ENCODE data around the gene SART1.

Gene SART1, protein sequence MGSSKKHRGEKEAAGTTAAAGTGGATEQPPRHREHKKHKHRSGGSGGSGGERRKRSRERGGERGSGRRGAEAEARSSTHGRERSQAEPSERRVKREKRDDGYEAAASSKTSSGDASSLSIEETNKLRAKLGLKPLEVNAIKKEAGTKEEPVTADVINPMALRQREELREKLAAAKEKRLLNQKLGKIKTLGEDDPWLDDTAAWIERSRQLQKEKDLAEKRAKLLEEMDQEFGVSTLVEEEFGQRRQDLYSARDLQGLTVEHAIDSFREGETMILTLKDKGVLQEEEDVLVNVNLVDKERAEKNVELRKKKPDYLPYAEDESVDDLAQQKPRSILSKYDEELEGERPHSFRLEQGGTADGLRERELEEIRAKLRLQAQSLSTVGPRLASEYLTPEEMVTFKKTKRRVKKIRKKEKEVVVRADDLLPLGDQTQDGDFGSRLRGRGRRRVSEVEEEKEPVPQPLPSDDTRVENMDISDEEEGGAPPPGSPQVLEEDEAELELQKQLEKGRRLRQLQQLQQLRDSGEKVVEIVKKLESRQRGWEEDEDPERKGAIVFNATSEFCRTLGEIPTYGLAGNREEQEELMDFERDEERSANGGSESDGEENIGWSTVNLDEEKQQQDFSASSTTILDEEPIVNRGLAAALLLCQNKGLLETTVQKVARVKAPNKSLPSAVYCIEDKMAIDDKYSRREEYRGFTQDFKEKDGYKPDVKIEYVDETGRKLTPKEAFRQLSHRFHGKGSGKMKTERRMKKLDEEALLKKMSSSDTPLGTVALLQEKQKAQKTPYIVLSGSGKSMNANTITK

DNA sequence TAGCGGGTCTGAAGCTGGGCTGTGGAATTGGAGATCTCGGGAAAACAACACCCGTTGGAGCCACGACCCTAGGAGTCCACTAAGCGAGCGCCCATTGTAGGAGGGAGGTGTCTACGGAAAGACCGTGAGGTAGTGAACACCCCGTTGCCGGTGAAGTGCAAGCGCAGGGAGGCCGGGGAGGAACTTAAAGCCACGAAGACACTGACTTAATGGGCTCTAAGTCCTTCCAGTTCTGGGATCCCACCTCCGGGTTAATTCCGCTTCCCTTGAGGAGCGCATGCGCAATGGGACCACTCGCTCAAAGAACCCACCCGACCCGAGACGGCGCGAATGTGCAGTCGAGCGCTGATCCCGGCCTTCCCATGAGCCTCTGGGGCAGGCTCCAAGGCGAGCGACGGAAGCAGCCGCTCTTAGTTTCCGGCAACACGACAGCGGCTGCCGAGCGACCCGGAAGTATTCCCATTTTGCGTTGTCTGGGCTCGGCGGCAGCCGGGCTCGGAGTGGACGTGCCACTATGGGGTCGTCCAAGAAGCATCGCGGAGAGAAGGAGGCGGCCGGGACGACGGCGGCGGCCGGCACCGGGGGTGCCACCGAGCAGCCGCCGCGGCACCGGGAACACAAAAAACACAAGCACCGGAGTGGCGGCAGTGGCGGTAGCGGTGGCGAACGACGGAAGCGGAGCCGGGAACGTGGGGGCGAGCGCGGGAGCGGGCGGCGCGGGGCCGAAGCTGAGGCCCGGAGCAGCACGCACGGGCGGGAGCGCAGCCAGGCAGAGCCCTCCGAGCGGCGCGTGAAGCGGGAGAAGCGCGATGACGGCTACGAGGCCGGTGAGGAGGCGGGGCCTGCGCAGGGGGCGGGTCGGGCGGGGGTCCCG, at the start of gene SART1:
Gene SART1 (plus strand): TSS at position 468 of the 874 bp plus-strand sequence. CDS start 47 bp downstream, at position 515.
- peak; percentile 83 to 99 (median 95) for DNase-seq

DNA sequence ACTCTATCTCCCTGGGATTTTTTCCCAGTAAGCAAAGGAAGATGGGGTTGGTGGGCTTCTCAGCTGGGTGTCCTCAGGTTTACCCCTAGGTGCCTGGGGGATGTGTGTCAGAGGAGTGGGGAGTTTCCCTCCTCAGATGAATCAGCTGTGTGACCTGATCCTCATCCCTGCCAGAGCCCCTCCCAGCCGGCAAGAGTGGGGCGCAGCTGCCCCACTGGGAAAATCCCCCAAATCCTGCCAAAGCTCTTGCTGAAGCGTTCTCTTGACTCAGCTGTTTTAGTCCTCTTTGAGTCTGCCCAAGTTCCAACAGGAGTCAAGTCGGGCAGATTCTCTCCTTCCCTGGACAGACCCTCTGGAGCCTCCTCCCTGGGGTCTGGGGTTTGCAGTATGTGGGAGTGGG, 48.7 kb upstream of the SART1 start:
- no peak for DNase-seq

DNA sequence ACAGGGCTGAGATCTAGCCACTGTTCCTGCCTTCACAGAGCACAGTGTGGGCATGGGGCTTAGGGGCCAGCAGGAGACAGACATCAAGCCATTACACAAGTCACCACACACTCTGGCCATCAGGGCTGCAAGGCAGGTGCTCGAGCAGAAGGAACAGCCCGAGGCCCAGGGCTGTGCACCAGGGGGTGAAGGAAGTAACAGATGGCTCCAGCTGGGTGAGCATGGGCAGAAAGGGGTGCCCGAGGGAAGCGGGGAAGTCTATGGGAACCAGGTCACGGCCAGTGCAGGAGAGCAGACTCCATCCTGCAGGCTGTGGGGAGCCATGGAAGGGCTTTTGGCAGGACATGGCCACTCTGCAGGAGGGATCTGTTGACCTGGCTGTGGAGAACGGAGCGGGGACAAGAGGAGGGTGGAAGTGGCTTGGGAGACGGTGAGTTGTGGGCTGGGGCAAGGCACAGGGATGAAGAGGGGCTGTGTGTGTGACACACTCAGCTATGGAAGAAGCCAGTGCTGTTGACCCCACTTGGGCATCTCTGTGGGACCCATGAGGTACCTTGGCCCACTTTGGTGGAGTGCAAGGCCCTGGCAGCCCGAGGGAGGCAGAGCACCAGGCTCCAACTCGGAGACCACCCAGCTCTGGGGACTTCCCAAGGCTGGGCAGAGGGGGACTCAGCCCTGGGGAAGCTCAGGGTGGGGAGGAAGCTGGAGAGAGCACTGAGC, 46.3 kb upstream of the SART1 start:
- no peak for DNase-seq

DNA sequence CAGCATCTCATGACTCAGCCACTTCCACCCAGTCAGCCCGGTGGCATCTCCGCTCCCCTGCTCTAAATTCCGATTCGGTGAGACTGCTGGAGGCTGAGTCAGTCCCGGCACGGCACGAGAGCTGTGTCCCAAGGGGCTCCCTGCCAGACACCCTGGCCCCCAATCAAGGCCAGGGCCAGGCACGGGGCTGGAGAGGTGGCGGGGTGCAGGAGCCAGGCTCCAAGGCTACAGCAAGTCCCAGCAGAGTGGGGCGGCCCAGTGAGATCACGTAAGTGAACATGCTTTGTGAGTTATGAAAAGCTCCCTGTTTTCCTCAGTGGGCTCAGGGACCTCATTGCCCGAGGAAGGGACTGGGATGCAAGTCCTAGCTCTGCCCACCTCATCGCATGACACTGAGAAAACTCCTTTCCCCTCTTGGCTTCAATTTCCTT, 45.7 kb upstream of the SART1 start:
- DNase-seq: peak in 15 of 51 donors; percentile 17 to 78 (median 35)

DNA sequence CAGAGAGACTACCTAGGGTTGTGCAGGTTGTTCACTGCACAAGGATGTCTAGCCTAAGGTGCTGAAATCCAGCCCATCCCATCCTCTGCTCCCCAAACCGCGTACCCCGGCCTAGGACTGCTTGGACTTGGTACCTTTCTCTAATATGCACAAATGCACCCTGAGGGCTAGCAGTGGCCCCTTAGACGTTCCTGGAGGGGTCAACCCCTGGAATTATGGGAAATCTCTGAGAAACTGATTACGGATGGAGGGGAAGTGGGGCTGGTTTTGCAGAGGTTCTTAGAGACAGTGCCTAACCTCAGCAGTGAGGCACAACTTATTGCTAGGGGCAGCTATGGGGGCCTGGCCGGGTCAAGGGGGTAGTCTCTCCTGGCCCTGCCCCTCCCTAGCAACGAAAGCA, 45.1 kb upstream of the SART1 start:
- DNase-seq: no peak

DNA sequence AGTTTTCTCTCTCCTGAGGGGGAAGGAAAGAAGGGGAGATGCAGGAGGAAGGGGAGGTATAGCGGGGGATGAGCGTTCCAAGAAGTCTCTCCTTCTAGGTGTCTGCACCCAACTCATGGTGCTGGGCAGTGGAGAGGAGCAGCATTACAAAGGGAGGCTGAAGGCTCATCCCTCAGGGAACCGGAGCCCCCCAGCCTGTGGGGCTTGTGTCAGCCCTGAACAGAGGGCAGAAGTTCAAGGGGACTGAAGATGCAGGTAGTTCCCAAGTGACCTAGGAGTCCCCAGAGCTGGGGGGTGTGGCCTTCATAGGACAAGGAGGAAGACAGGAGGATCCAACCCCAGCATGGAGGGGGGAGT, 44.5 kb upstream of the SART1 start:
- no peak for DNase-seq

DNA sequence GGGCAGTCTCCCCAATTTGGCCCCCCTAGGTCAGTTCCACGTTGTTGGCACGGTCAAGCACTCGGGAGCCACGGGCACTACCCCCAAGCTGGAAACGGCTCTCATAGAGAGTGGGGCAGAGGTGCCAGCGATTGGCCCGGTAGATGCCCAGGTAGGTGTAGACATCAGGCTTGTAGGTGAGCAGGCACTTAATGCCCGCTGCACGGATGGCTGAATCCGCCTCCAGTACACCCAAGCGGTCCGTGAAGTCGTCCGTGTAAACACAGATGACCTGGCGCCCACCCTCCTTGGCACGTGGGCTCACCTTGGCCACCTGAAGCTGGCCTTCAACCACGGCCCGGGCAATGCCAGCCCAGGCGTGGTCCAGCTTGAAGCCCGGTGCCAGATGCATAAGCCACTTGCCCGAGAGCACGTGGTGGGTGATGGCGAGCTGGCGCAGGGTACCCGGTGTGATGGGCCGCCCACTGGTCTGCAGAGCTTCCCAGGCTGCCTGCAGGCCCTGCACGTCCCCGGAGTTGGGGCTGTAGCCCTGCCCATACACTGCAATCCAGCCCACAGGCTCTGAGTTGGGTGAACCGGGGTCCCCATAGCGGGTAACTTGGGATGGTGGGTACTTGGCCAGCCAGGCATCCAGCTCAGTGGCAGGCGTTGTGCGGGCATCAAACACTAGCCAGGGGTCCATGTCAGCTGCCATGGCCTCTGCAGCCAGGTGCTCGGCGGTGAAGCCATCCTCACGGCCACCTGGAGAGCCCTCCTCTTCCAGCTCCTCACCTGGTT, 43.9 kb upstream of the SART1 start:
- no peak for DNase-seq

DNA sequence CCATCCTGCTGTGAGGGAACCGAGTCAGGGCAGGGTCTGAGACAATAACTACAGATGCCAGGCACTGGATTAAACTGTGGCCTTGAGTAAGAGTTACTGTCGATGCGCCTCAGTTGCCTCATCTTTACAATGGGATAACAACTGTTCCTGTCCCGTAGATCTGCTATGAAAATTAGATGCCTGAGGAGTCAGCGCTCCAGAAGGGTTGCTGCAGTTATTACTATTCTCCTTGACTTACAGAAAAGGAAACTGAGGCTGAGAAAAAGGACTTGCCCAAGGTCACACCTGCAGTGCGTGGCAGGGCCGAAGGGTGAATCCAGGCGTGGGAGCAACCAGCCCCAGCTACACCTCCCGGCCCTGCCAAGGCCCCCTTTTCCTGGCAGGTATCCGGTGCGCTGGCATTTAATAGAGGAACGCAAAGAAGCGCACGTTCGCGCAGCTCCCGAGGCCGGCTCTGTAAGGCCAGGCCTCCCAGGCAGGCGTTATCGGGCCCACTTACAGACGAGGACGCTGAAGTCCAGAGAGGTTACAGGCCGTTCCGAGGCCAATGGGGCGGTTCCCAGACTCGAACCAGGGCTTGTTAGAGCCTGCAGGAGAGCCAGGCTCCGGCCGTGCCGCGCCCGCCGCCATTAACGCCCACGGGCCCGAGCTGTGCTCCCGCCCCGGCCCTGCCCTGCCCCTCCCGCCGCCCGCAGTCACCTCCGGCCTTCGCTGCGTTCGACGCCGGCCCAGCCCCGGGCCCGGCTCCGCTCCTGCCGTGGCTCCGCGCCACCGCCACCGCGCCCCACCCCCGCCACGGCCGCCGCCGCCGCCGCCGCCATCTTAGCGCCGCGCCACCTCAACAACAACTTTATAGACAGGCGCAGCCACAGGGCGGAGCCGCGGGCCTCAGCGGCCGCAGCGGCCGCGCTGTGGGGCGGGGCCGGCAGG, 43.1 kb upstream of the SART1 start, which contains the start of gene C11orf68:
Gene C11orf68 (minus strand): TSS at position 852 of the 930 bp plus-strand sequence. CDS start 31 bp downstream, at position 821.
- peak in 3 of 51 donors; percentile 47 to 56 (median 55) for DNase-seq

DNA sequence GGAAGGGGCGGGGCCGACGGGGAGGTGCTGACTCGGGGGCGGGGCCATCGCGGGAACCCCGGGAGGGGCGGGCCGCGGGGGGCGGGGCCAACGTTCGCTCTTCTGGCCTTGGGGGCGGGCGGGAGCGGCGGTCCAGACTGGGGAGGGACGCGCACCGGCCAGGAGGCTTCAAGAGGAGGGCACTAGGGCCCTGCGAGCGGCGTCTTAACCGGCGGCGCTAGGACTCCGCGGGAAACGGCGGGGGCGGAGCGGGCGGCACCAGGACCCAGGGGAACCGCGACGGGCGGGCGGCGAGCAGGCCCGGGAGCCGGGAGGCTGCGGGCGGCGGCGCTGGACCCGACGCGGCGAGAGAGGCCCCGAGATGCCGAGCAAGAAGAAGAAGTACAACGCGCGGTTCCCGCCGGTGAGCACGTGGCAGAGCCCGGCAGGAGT, 42.4 kb upstream of the SART1 start, which contains the start of gene DRAP1:
Gene DRAP1 (plus strand): TSS at position 286 of the 432 bp plus-strand sequence. CDS start 76 bp downstream, at position 362.
- DNase-seq: peak; percentile 38 to 100 (median 99)

DNA sequence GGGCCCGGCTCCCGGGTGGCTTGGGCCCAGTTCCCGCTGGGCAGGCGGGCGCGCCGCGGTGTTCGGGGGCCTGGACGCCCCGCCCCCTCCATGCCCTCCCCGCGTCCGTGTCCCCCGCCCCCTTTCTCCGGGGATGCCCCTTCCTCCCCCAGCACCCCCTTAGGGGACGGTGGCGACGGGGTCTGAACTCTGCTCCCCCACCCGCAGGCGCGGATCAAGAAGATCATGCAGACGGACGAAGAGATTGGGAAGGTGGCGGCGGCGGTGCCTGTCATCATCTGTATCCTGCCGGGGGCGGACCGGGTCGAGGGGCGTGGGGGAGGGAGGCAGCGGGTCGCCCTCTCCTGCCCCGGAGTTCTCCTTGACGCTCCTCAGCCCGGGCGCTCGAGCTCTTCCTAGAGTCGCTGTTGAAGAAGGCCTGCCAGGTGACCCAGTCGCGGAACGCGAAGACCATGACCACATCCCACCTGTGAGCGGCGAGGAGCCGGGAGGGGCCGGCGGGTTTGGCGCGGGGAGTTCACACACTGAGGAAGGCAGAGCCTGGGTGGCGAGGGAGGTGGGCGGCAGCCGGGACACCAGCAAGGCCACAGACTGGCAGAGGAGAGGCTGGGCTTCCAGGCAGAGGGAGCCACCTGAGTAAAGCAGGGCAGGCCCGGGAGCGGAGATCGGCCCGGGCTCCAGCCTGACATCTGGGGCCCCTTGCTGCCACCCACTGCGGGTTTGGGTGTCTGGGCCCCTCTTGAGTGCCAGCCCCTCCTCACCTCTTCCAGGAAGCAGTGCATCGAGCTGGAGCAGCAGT, 41.8 kb upstream of the SART1 start:
- DNase-seq: peak in 15 of 51 donors; percentile 34 to 71 (median 48)

DNA sequence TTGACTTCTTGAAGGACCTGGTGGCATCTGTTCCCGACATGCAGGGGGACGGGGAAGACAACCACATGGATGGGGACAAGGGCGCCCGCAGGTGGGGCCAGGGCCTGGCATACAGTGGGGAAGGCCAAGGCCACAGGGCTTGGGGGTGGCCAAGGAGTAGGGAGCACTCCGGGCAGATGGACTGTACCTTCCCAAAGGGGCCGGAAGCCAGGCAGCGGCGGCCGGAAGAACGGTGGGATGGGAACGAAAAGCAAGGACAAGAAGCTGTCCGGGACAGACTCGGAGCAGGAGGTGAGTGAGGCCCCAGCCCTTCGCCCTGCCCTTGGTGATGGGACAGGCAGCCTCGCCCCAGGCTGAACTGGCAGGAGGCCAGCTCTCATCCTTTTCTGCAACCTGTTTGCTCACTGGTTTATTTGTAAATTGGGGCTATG, 41.1 kb upstream of the SART1 start:
- no peak for DNase-seq

DNA sequence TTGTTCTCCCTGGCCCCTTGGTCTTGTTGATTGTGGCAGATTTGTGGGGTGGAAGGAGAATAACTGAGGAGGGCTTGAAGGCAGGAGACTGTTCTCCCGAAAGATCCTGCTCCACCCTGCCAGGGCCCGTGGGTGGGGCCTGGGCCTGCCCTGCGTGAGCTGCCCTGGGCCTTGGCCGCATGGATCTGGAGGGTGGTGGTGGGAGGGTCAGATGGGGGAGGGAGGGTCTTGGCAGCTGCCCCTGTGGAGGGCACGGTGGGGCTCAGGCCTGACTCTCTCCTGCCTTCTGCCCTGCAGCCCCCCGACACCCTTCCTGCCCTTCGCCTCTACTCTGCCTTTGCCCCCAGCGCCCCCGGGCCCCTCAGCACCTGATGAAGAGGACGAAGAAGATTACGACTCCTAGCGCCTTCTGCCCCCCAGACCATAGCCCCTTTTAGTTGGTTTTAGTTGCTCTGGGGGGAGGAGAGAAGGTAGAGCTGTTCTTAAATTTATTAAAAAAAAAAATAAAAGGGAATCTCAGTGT, 40.4 kb upstream of the SART1 start:
- no peak for DNase-seq

DNA sequence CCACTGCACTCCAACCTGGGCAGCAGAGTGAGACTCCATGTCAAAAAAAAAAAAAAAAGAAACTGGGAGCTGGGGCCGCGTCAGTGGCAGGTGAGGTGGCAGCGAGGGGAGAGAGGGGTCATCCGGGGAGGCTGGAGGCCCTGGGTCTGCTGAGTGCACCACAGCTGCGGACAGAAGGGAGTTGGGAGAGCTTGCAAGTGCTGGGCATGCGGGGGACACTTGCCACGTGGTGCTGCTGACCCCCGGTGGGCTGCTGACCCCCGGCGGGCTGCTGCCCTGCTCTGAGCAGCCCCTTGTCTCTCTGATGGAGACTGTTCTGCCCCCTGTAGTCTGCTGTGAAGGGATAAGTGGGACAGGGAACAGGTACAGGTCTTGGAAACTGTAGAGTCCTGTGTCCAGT, 39.7 kb upstream of the SART1 start:
- no peak for DNase-seq

DNA sequence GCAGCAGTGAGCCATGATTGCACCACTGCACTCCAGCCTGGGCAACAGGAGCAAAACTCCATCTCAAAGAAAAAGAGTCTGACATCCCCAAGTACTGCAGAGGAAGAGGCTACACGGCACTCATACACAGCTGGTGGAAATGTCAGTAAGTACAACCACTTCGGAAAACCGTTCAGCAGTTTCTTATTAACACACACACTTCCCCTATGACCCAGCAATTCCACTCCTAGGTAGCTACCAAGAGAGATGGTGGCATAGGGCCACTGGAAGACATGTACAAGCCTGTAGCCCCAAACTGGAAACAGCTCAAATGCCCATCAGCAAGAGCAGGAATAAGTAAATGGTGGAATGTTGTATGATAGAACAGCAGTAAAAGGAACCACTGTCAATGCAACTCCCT, 39.0 kb upstream of the SART1 start:
- DNase-seq: no peak

DNA sequence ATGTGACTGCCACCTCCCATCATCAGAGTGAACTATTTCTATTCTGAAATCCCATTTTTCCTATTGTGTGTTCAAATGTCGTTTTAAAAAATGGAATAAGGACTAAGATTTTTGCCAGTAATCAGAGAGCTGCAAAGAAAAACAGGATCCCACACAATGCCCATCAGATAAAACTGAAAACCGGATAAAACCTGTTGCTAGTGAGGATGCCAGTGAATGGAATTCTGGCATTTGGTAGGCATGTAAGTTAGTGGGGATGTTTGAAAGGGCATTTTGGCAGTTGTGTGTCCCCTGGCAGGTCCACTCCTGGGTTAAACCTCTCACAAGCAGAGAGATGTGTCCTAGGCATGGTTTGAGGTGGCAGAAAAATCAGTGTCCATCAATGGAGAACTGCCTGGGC, 36.1 kb upstream of the SART1 start:
- DNase-seq: no peak

DNA sequence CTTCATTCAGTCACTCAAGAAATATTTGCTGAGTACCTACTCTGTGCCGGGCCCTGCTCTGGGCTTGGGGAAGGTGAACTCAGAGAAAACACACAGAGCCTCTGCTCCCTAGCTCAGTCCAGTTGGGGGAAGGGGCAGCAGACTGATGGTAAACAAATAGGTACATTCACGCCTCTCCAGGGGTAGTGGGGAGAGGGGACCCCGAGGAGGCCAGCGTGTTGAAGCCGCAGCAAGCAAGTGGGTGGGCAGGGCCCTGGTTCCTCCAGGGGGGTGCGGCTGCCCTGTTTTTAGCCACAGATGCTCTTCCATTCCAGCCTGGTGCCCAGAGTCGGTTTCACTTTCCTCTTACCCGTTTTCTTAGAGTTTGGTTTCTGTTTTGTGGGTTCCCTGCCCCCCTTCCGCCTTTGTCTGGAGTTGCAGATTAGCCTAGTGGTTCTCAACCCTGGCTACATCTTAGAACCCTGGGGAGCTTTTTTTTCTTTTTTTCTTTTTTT, 33.6 kb upstream of the SART1 start:
- peak in 3 of 51 donors; percentile 7 to 31 (median 14) for DNase-seq

DNA sequence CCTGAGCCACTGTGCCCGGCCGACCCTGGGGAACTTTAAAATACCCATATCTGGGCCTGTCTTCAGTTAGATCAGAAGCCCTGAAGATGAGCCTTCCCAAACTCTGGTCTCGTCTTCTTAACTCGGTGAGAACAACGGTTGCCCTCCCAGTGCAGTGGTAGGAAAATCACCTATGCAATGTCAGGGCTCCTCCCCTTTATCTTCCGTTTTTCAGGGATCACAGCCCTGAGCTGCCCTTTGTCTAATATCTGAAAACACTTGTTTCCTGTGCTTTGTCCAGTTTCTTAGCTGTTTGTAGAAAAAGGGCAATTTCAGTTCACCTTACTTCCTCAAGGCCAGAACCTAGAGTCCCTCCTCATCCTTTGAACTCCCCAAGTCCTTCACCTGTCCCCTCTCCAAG, 32.9 kb upstream of the SART1 start:
- no peak for DNase-seq
